HG02798 (cell line): ENCODE results near the gene SUN5.

Experiments used
- ATAC-seq: cut with Tn5 transposase; IDR thresholded peaks from one replicate; pipeline ENCODE4 v1.9.1; 2021; ENCODE audit warnings: mild to moderate bottlenecking; ENCODE audit not compliant: unreplicated experiment, poor library complexity

Gene SUN5

GRCh38 chr20:33026779-33027759 lies 22.8 kb upstream of the SUN5 start:
- no peak for ATAC-seq

DNA sequence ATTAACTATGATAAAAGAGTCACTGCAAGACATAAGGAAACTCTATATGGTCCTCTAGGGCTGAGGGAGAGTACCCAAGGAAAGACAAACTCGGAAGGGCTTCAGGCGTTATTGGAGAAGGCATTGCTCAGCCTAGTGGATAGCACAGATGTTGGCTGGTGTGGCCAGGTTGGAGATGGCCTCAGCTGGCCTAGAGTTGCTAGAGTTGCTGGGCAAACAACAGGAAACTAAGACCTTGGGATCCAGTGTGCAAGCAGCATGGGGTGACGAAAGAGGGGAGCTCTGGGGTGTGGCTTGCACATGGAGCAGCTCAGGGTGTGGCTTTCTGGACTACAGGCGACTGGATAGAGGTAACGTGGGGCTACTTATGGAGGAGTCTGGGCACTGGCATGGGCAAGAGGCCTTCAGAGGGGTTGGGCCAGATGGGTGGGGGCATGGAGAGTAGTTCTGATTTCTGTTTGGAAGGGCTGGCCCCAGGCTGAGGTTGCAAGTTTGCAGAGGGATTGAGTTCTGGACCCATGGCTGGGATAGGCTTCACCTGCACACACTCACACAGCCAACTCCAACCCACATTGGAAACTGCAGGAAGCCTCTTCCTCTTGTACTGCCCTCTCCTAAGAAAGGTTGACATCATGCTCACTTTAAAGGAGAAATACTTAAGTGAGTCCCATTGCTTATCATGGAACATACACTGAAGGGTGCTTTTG lies 22.0 kb upstream of the SUN5 start:
- no peak for ATAC-seq

- ATAC-seq, result no peak
Observed at GRCh38 chr20:33025318-33025876, 21.2 kb upstream of the SUN5 start.

GRCh38 chr20:33024609-33025317 lies 20.5 kb upstream of the SUN5 start:
- no peak for ATAC-seq

DNA sequence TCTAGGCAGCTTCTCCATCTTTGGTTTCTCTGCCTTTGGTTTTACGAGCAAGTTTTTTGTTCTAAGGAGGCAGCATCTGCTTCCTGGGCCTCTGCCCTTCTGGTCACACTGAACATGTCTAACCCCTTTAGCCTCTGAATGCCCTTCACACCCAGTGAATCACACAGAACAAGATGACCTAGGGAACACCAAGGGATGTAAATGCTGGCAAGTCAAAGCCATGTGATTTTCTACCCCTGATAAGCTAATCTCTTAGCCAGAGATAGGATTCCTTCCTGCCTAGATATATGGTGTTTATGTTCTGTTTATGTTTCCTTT lies 20.0 kb upstream of the SUN5 start:
- no peak for ATAC-seq

- no peak for ATAC-seq
Observed at GRCh38 chr20:33023439-33024242, 19.4 kb upstream of the SUN5 start.

DNA sequence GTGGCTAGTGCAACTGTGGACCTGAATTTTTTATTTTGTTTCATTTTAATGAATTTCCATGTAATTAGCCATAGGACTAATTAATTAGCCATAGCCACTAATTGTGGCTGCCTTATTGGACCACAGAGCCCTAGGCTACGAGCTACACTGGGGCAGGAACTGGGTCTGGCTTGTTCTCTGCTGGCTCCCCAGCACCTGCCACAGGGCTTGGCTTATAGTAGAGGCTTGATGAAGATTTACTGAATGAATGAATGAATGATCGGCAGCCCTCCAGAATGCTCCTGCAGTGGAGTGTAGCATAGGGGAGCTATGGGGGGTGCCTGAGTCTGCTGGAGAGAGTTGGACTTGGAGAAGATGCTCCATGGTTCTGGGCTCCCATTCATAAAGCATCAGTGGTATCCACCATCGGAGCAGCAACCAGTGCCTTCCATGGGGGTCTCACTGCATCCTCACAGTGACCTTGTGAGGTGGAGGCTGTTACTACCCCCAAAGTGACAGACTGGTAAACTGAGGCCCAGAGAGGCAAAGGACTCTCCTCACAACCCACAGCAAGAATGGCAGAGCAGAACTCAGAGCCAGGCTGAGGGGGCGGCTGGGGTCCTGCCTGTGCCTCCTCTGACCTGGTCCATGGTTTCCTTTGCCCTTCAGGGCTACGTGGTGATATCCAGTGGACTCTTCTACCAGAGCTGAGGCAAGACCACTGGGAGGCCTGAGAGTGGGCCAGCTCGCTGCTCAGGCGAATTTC lies 18.6 kb upstream of the SUN5 start:
- ATAC-seq, result no peak

GRCh38 chr20:33022289-33022688 lies 18.1 kb upstream of the SUN5 start:
- no peak for ATAC-seq

DNA sequence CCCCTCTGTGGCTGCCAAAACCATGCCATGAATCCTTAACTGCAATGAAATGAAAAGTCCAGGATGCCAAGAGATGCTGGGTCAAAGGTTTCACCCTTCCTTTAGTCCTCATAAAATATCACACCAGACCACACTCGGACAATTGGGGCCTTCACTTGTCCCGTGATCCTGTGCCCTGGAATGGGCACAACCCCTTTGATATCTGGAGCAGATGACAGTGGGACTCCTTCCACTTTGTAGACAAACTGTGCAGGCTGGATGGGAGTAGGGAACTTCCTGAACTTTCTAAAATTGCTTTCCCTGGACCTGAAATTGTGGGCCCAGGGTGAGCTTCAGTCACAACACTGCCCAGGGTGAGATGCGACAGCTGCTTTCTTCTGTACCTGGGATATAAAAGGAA lies 17.6 kb upstream of the SUN5 start:
- no peak for ATAC-seq

- ATAC-seq, result no peak
Observed at GRCh38 chr20:33020278-33021161, 16.3 kb upstream of the SUN5 start.

- no peak for ATAC-seq
Observed at GRCh38 chr20:33019465-33020277, 15.4 kb upstream of the SUN5 start.

DNA sequence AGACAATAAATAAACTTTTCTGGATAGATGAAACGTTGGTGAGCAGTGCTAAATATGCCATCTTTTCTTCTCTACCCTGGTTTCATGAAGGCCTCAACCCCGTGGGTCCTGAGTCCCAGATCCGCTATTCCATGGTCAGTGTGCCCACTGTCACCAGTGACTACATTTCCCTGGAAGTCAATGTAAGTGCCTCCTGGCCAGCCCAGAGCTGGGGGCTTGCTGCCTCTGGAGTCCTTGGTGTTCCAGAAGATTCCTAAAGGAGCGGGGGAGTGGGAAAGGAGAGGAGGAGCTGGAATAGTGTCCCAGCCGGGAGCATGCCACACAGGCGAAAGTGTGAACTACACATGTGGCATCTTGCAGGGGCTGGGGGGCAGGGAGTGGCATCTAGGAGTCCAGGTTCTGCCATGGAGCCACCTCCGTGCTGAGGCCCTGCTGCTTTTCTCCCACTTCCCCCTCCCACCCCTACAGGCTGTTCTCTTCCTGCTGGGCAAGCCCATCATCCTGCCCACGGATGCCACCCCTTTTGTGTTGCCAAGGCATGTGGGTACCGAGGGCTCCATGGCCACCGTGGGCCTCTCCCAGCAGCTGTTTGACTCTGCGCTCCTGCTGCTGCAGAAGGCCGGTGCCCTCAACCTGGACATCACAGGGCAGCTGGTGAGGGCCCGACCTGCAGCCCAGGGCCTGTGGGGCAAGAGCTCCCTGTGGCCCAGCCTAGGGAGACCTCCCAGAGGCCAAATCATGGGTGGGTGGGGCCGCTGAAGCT lies 14.1 kb upstream of the SUN5 start:
- ATAC-seq, result no peak

- no peak for ATAC-seq
Observed at GRCh38 chr20:33017542-33017941, 13.3 kb upstream of the SUN5 start.

GRCh38 chr20:33016581-33017109 lies 12.4 kb upstream of the SUN5 start:
- ATAC-seq, result no peak

DNA sequence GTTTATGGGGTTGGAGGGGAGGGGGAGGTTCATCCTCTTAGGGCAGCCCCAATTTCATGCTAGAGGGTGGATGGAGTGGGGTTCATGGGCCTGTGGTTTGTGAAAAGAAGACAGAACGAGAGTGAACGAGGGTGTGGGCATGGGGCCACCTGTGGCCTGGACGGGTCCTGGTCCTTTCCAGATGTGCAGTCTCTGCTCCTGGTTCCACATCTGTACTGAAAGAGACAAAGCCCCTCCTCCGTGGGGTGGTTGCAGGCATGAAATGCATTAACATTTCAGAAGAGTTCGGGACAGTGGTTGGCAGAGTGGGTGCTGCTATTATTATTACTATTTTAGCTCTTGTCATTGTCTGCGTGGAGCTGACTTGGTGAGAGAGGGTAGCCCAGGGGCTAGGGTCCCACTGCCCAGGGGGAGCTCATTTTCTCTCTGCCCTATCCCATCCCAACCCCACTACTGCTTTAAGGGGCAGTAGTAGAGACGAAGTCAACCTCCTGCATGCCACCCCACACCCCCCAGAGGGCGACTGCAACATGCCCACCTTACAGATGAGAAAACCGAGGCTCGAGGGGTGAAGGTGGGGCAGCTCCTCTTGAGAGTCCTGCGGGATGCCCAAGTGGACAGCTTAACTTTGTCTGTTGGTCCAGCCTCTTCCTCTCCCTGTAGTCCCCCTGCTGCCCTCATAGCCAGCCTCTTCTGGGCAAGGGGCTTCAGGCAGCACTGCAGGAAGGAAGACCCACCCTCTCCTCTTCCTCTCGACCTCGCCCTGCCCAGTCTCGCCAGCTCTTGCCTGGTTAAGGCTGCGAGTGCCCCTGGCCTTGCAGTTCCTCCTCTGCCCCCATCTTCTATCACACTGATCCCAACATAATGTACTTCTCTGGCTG lies 11.7 kb upstream of the SUN5 start:
- no peak for ATAC-seq

GRCh38 chr20:33015114-33015484 lies 10.9 kb upstream of the SUN5 start:
- no peak for ATAC-seq
